GM21786 (cell line): ENCODE results near the gene TMX1.
A peak's percentile ranks its signal among the peaks of the same experiment; 100 is the strongest.

Source experiments
- ATAC-seq: cut with Tn5 transposase; IDR thresholded peaks from one replicate; pipeline ENCODE4 v1.9.1; 2021; ENCODE audit not compliant: unreplicated experiment

Gene TMX1

GRCh38 chr14:51242545-51243490 lies 2.8 kb downstream of the TMX1 start:
- no peak for ATAC-seq

- ATAC-seq, result no peak
These were observed 4.5 kb downstream of the TMX1 start for GRCh38 chr14:51244591-51244990.

GRCh38 chr14:51246032-51246431 lies 6.0 kb downstream of the TMX1 start:
- no peak for ATAC-seq

GRCh38 chr14:51248016-51248987 lies 8.3 kb downstream of the TMX1 start:
- peak; percentile 94 for ATAC-seq

GRCh38 chr14:51251486-51251885 lies 11.4 kb downstream of the TMX1 start:
- no peak for ATAC-seq

GRCh38 chr14:51253880-51254279 lies 13.8 kb downstream of the TMX1 start:
- no peak for ATAC-seq

- ATAC-seq, result no peak
These were observed 18.2 kb downstream of the TMX1 start for GRCh38 chr14:51258280-51258679.

- ATAC-seq, result no peak
These were observed 18.7 kb downstream of the TMX1 start for GRCh38 chr14:51258788-51259187.

- no peak for ATAC-seq
These were observed 20.2 kb downstream of the TMX1 start for GRCh38 chr14:51260225-51260624.

GRCh38 chr14:51261151-51261550 lies 21.1 kb downstream of the TMX1 start:
- no peak for ATAC-seq

GRCh38 chr14:51262868-51263267 lies 22.8 kb downstream of the TMX1 start:
- no peak for ATAC-seq

GRCh38 chr14:51269634-51270033 lies 29.6 kb downstream of the TMX1 start:
- no peak for ATAC-seq

- ATAC-seq, result no peak
These were observed 36.6 kb downstream of the TMX1 start for GRCh38 chr14:51276605-51277004.

- ATAC-seq, result no peak
These were observed 37.8 kb downstream of the TMX1 start for GRCh38 chr14:51277753-51278415.

GRCh38 chr14:51282517-51282916 lies 42.5 kb downstream of the TMX1 start:
- no peak for ATAC-seq

GRCh38 chr14:51283402-51284085 lies 43.5 kb downstream of the TMX1 start:
- no peak for ATAC-seq

- ATAC-seq, result no peak
These were observed 44.2 kb downstream of the TMX1 start for GRCh38 chr14:51284241-51284640.

GRCh38 chr14:51285120-51285519 lies 45.1 kb downstream of the TMX1 start:
- ATAC-seq, result peak; percentile 60

- ATAC-seq, result no peak
These were observed 49.1 kb downstream of the TMX1 start for GRCh38 chr14:51289169-51289568.

- no peak for ATAC-seq
These were observed 50.1 kb downstream of the TMX1 start for GRCh38 chr14:51290132-51290531.
